ENCODE measurements around the gene PFDN2. TPM values are rescaled to one million over a fixed set of nuclear protein-coding genes. Genes with fewer than 3 reads are reported as not detected.
A peak's percentile ranks its signal among the peaks of the same experiment; 100 is the strongest.

The PFDN2 gene
- polyA plus RNA-seq, 1 of the 3 experiments (the other 2 are of a cell fraction) = 445 TPM

GRCh38 chr1:161068306-161069234 is 49.3 kb downstream of the PFDN2 start:
- H3K4me1 ChIP-seq (ENCODE audit: control insufficient read depth in 1 of 2, insufficient read depth in 2 of 2, low read depth in 1 of 2, low read length in 1 of 2) = no peaks in the 10 kb centered on the region
- peak overlapping the region; percentile 46; the same call in 1 of the 2 replicates for H2AFZ ChIP-seq (ENCODE audit: low read depth)
- no peak for DNase-seq

GRCh38 chr1:161066694-161067093 is 51.1 kb downstream of the PFDN2 start:
- no peaks in the 10 kb centered on the region for H3K9me2 ChIP-seq
- no peaks in the 10 kb centered on the region for H3K79me2 ChIP-seq (ENCODE audit: insufficient read depth)
- H4K20me1 ChIP-seq (ENCODE audit: insufficient read depth) = no peaks in the 10 kb centered on the region
- 51% methylated on average over 3 of the region's 3 CpGs for WGBS (ENCODE audit: low lambda C conversion rate)
- no peaks in the 10 kb centered on the region for H3K36me3 ChIP-seq (replicated peaks in 1 of 2; ENCODE audit: control insufficient read depth in 1 of 2, insufficient read depth in 2 of 2, low read length in 1 of 2)
- peaks cover 9% of the 10 kb centered on the region; the same call in 1 of the 2 replicates for H3K27me3 ChIP-seq (ENCODE audit: insufficient read depth)
- POLR2A ChIA-PET = no interaction called here
- no peak for TF ChIP-seq FOSL2 (IDR thresholded peaks at IDR 0.05; ENCODE audit: borderline replicate concordance, low read depth)
- TF ChIP-seq IRF3 (IDR thresholded peaks at IDR 0.05; ENCODE audit: low read depth, low read length) = no peak
- TF ChIP-seq SMC3 (IDR thresholded peaks at IDR 0.05; ENCODE audit: low read depth, low read length) = no peak
- TF ChIP-seq YY1 (IDR thresholded peaks at IDR 0.05; ENCODE audit: low read depth) = no peak
- TF ChIP-seq MXI1 (IDR thresholded peaks at IDR 0.05; ENCODE audit: low read depth, low read length) = no peak
- no peak for TF ChIP-seq GATA2 (CRISPR knock-in tag; IDR thresholded peaks at IDR 0.05)
- TF ChIP-seq EZH2phosphoT487 (IDR thresholded peaks at IDR 0.05; ENCODE audit: borderline replicate concordance, low read depth) = no peak
- no peak for TF ChIP-seq GABPA (IDR thresholded peaks at IDR 0.05; ENCODE audit: low read depth)
- TF ChIP-seq TEAD4 (IDR thresholded peaks at IDR 0.05; ENCODE audit: borderline replicate concordance, insufficient read depth) = no peak
- TF ChIP-seq ELF1 (IDR thresholded peaks at IDR 0.05) = no peak
- no peak for TF ChIP-seq CHD2 (IDR thresholded peaks at IDR 0.05; ENCODE audit: low read length, partially characterized antibody)
- TF ChIP-seq JUND (IDR thresholded peaks at IDR 0.05) = no peak
- TF ChIP-seq RCOR1 (IDR thresholded peaks at IDR 0.05; ENCODE audit: low read length) = no peak
- no peak for TF ChIP-seq FOXM1 (IDR thresholded peaks at IDR 0.05; ENCODE audit: low read depth)
- no peak for TF ChIP-seq POLR2AphosphoS5 (IDR thresholded peaks at IDR 0.05; ENCODE audit: low read depth, low read length)
- no peak for TF ChIP-seq ZBTB33 (IDR thresholded peaks at IDR 0.05; ENCODE audit: borderline replicate concordance, low read depth)
- H3K4me1 ChIP-seq (ENCODE audit: control insufficient read depth in 1 of 2, insufficient read depth in 2 of 2, low read depth in 1 of 2, low read length in 1 of 2) = no peaks in the 10 kb centered on the region
- no peak overlapping the region for H3K4me2 ChIP-seq
- no peak overlapping the region for H3K4me3 ChIP-seq (ENCODE audit: low read depth in 2 of 2, low read length in 1 of 2)
- no peak overlapping the region for H2AFZ ChIP-seq (ENCODE audit: low read depth)
- no peak overlapping the region for H3K27ac ChIP-seq (ENCODE audit: low read depth in 2 of 2, low read length in 1 of 2)
- H3K9me3 ChIP-seq = no peaks in the 10 kb centered on the region
- CTCF ChIA-PET = no interaction called here
- H3K9ac ChIP-seq = no peak overlapping the region
- DNase-seq = no peak
- H3F3A ChIP-seq (replicated peaks; ENCODE audit: insufficient read depth) = no peaks in the 10 kb centered on the region

More at GRCh38 chr1:161068306-161069234, 49.3 kb downstream of the PFDN2 start:
- H3K9ac ChIP-seq = no peak overlapping the region
- H3K36me3 ChIP-seq (replicated peaks in 1 of 2; ENCODE audit: control insufficient read depth in 1 of 2, insufficient read depth in 2 of 2, low read length in 1 of 2) = no peaks in the 10 kb centered on the region
- H3F3A ChIP-seq (replicated peaks; ENCODE audit: insufficient read depth) = no peaks in the 10 kb centered on the region
- H3K79me2 ChIP-seq (ENCODE audit: insufficient read depth) = no peaks in the 10 kb centered on the region
- WGBS (ENCODE audit: low lambda C conversion rate) = 70% methylated on average over 10 of the region's 10 CpGs
- H3K9me2 ChIP-seq = no peaks in the 10 kb centered on the region
- H3K27ac ChIP-seq (ENCODE audit: low read depth in 2 of 2, low read length in 1 of 2) = no peak overlapping the region
- POLR2A ChIA-PET = no interaction called here
- H3K4me2 ChIP-seq = no peak overlapping the region
- no peaks in the 10 kb centered on the region for H4K20me1 ChIP-seq (ENCODE audit: insufficient read depth)
- no peak overlapping the region for H3K4me3 ChIP-seq (ENCODE audit: low read depth in 2 of 2, low read length in 1 of 2)
- TF ChIP-seq USF1 (IDR thresholded peaks at IDR 0.05; ENCODE audit: borderline replicate concordance, low read depth) = no peak
- TF ChIP-seq USF2 (IDR thresholded peaks at IDR 0.05; ENCODE audit: borderline replicate concordance, low read depth, low read length) = no peak
- TF ChIP-seq RAD21 (IDR thresholded peaks at IDR 0.05; ENCODE audit: low read length) = no peak
- TF ChIP-seq YY1 (IDR thresholded peaks at IDR 0.05; ENCODE audit: low read depth) = no peak
- TF ChIP-seq RXRA (IDR thresholded peaks at IDR 0.05; ENCODE audit: borderline replicate concordance, low read depth) = no peak
- TF ChIP-seq GATA2 (CRISPR knock-in tag; IDR thresholded peaks at IDR 0.05) = no peak
- CTCF ChIA-PET = interaction anchor here (1.6 to 22.7 kb wide), 2 partner anchors 9 to 28 kb away, joined by 3 to 198 read pairs; partner anchors contain the start of gene KLHDC9
- no peaks in the 10 kb centered on the region for H3K9me3 ChIP-seq
- H3K27me3 ChIP-seq (ENCODE audit: insufficient read depth) = peaks cover 9% of the 10 kb centered on the region; the same call in 1 of the 2 replicates
